ENCODE data around the gene LDLRAP1. TPM values are rescaled to one million over a fixed set of nuclear protein-coding genes. Genes with fewer than 3 reads are reported as not detected.

The LDLRAP1 gene
- total and polyA plus RNA-seq, 2 donors (not counting 1 experiment from before 2014, with no cell fraction given), result 22.7 to 24.3 TPM

DNA sequence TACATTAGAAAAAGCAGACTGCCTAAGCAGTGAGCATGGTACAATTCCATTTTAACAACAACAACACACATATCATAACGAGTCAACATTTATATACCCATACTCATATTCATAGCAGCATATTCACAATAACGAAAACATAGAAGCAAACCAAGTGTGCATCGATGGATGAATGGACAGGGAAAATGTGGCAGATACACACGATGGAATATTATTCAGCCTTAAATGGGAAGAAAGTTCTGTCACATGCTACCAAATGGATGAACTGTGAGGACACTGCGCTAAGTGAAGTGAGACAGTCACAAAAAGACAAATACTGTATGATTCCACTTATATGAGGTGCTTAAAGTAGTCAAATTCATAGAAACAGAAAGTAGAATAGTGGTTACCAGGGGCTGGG is 63.7 kb downstream of the LDLRAP1 start:
- Mint-ChIP-seq H3K4me1 (peaks cover 8% of the 10 kb centered on the region), H3K27me3 (peaks cover 32% of the 10 kb centered on the region), H3K4me3 (no peak overlapping the region), H3K27ac (no peak overlapping the region), H3K9me3 (ENCODE audit: insufficient read depth) (no peaks in the 10 kb centered on the region)
- DNase-seq (no peak), ATAC-seq (ENCODE audit: low read depth) (no peak)
- 100% methylated on average over 1 of the region's 5 CpGs for WGBS (ENCODE audit: insufficient coverage)
- Histone ChIP-seq H3K27me3 (replicated peaks in 1 of 4; ENCODE audit: control extremely low read depth in 1 of 4, control insufficient read depth in 3 of 4, insufficient read depth in 4 of 4, low read length in 3 of 4) (peaks cover 0 to 23% (median 9%) of the 10 kb centered on the region in 4 experiments), H3K27ac (ENCODE audit: low read length in 2 of 2) (no peak overlapping the region), H3K36me3 (replicated peaks in 1 of 2; ENCODE audit: control extremely low read depth in 1 of 2, control insufficient read depth in 1 of 2, extremely low read depth in 1 of 2, insufficient read depth in 2 of 2, low read length in 1 of 2) (no peaks in the 10 kb centered on the region), H3K4me2 (replicated peaks; ENCODE audit: low read depth, low read length, poor library complexity, severe bottlenecking) (no peak overlapping the region), H3K9me3 (ENCODE audit: control extremely low read depth in 1 of 3, control insufficient read depth in 2 of 3, insufficient read depth in 1 of 3, low read length in 2 of 3) (peaks cover 0 to 5% (median 0%) of the 10 kb centered on the region in 3 donors), H3K9ac (ENCODE audit: low read length) (no peak overlapping the region), H4K20me1 (ENCODE audit: control insufficient read depth, insufficient read depth, low read length, poor library complexity, severe bottlenecking) (no peaks in the 10 kb centered on the region), H3K79me2 (ENCODE audit: control insufficient read depth, insufficient read depth, low read length) (no peaks in the 10 kb centered on the region), H3K4me3 (ENCODE audit: control extremely low read depth in 1 of 5, extremely low read depth in 1 of 5, insufficient read depth in 1 of 5, low read depth in 2 of 5, low read length in 4 of 5) (no peak overlapping the region), H3K4me1 (ENCODE audit: control insufficient read depth in 2 of 2, insufficient read depth in 2 of 2, low read length in 2 of 2) (peaks cover 0 to 5% of the 10 kb centered on the region in 2 donors), H2AFZ (ENCODE audit: insufficient read depth, low read depth, low read length, poor library complexity, severe bottlenecking) (no peak overlapping the region)
- intact Hi-C loops (cut with micrococcal nuclease), result no loop called here
- TF ChIP-seq, protein P1, sequence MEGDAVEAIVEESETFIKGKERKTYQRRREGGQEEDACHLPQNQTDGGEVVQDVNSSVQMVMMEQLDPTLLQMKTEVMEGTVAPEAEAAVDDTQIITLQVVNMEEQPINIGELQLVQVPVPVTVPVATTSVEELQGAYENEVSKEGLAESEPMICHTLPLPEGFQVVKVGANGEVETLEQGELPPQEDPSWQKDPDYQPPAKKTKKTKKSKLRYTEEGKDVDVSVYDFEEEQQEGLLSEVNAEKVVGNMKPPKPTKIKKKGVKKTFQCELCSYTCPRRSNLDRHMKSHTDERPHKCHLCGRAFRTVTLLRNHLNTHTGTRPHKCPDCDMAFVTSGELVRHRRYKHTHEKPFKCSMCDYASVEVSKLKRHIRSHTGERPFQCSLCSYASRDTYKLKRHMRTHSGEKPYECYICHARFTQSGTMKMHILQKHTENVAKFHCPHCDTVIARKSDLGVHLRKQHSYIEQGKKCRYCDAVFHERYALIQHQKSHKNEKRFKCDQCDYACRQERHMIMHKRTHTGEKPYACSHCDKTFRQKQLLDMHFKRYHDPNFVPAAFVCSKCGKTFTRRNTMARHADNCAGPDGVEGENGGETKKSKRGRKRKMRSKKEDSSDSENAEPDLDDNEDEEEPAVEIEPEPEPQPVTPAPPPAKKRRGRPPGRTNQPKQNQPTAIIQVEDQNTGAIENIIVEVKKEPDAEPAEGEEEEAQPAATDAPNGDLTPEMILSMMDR (IDR thresholded peaks at IDR 0.05), result no peak
- no peak for TF ChIP-seq EZH2 (IDR thresholded peaks at IDR 0.05; ENCODE audit: borderline replicate concordance, insufficient read depth, low read depth, low read length, poor library complexity, severe bottlenecking)
- ChIA-PET POLR2A (no interaction called here), CTCF (interaction anchor here (0.7 to 3.1 kb wide), 3 partner anchors 12 to 871 kb away, joined by 4 to 34 read pairs (median 8); no protein-coding TSS in a partner anchor)

DNA sequence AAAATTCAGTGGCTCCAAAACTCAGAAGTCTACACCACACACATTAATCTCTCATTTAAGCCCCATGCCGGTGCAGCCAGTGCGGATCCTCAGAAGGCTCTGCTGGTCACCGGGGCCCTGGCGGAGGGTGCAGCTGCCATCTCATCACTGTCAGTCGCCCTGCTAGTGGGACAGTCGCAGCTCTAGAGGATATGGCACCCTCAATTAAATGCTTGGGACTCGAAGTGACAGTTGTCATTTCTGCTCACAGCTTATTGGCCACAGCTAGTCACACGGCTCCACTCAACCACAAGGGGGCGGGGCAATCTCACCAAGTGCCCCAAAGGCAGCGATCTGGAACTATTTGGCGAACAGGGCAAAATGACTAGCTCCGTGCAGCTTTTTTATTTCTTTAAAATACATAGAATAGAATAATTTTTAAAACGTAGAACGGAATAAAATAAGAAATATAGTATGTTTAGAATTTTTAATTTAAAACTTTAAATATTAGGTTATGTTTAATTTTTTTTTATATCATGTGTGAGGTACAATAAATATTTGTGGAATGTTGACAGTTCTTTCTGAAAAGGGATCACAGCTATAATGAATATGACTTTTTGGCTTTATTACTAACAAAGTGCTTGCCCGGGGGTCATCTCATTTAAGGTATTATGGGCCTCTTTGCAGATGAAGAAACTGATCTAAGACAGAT is 65.2 kb downstream of the LDLRAP1 start:
- Histone ChIP-seq H3K27me3 (replicated peaks in 1 of 4; ENCODE audit: control extremely low read depth in 1 of 4, control insufficient read depth in 3 of 4, insufficient read depth in 4 of 4, low read length in 3 of 4) (peaks cover 0 to 19% (median 11%) of the 10 kb centered on the region in 4 experiments), H3K4me3 (ENCODE audit: control extremely low read depth in 1 of 5, extremely low read depth in 1 of 5, insufficient read depth in 1 of 5, low read depth in 2 of 5, low read length in 4 of 5) (peak overlapping the region in 1 of 5 experiments; percentile 39), H3K9ac (ENCODE audit: low read length) (no peak overlapping the region), H2AFZ (ENCODE audit: insufficient read depth, low read depth, low read length, poor library complexity, severe bottlenecking) (no peak overlapping the region), H3K27ac (ENCODE audit: low read length in 2 of 2) (no peak overlapping the region), H3K79me2 (ENCODE audit: control insufficient read depth, insufficient read depth, low read length) (no peaks in the 10 kb centered on the region), H3K4me2 (replicated peaks; ENCODE audit: low read depth, low read length, poor library complexity, severe bottlenecking) (peak overlapping the region; percentile 65), H3K36me3 (replicated peaks in 1 of 2; ENCODE audit: control extremely low read depth in 1 of 2, control insufficient read depth in 1 of 2, extremely low read depth in 1 of 2, insufficient read depth in 2 of 2, low read length in 1 of 2) (no peaks in the 10 kb centered on the region), H3K4me1 (ENCODE audit: control insufficient read depth in 2 of 2, insufficient read depth in 2 of 2, low read length in 2 of 2) (peaks cover 0 to 5% of the 10 kb centered on the region in 2 donors), H4K20me1 (ENCODE audit: control insufficient read depth, insufficient read depth, low read length, poor library complexity, severe bottlenecking) (no peaks in the 10 kb centered on the region), H3K9me3 (ENCODE audit: control extremely low read depth in 1 of 3, control insufficient read depth in 2 of 3, insufficient read depth in 1 of 3, low read length in 2 of 3) (peaks cover 0 to 5% (median 0%) of the 10 kb centered on the region in 3 donors)
- peak; percentile 86 for DNase-seq
- peak; percentile 100 for ATAC-seq (ENCODE audit: low read depth)
- POLR2A ChIA-PET, result interaction anchor here (0.6 to 0.7 kb wide), 2 partner anchors 348 to 698 kb away, joined by 4 to 5 read pairs; no protein-coding TSS in a partner anchor
- no peak overlapping the region for H3K27ac Mint-ChIP-seq
- H3K27me3 Mint-ChIP-seq, result peaks cover 37% of the 10 kb centered on the region
- WGBS (ENCODE audit: insufficient coverage), result 17% methylated on average over 9 of the region's 15 CpGs
- no peaks in the 10 kb centered on the region for H3K9me3 Mint-ChIP-seq (ENCODE audit: insufficient read depth)
- peaks cover 8% of the 10 kb centered on the region for H3K4me1 Mint-ChIP-seq
- intact Hi-C loops (cut with micrococcal nuclease), result loop anchor here (1.0 kb wide), 1 partner anchor 8 kb away; the partner anchor contains the start of gene MAN1C1
- peak overlapping the region; percentile 2 for H3K4me3 Mint-ChIP-seq
- TF ChIP-seq, protein P1 (IDR thresholded peaks at IDR 0.05), result no peak
- TF ChIP-seq EZH2 (IDR thresholded peaks at IDR 0.05; ENCODE audit: borderline replicate concordance, insufficient read depth, low read depth, low read length, poor library complexity, severe bottlenecking), result no peak
- CTCF ChIA-PET, result interaction anchor here (0.7 to 3.1 kb wide), 12 partner anchors 10 to 202 kb away, joined by 3 to 34 read pairs (median 4); partner anchors contain the start of gene SELENON

All from B cell (primary cell).